A549 (cell line): Measurements from ENCODE around the gene ACP4. TPM values are rescaled to one million over a fixed set of nuclear protein-coding genes. Genes with fewer than 3 reads are reported as not detected.

Experiments used
- ATAC-seq, 2 experiments: fragments of 200-7000 bp in 1 of 2; fragments of >200 bp in 1 of 2; cut with Nextera tagmentation in 1 of 2; cut with Tn5 transposase in 1 of 2; 3 replicates each; pipeline versions ENCODE4 v1.8.0 to v1.9.1; 2018 to 2020; ENCODE audit warnings: mild to moderate bottlenecking in 1 of 2, moderate library complexity in 1 of 2
- CTCF ChIA-PET: fragments of 300-600 bp; sonication (Branson Sonifier 250); formaldehyde crosslinking; extraction: SDS; loops from one replicate; lab custom pipeline; 2021; ENCODE audit warnings: antibody characterized with exemption, inconsistent platforms; lab: Yijun Ruan, JAX
- POLR2A ChIA-PET: fragments of 350-600 bp; formaldehyde crosslinking; extraction: SDS; loops from one replicate; lab custom pipeline; 2021; ENCODE audit warnings: antibody characterized with exemption, inconsistent platforms; lab: Yijun Ruan, JAX
- DNase-seq, 2 experiments: peaks; one replicate each; pipeline versions ENCODE4 v3.0.0 to v3.0.0-alpha.2; 2011 to 2016; ENCODE audit warnings: low read depth in 1 of 2, low spot score in 1 of 2
- FAIRE-seq: peaks from 2 replicates; lab custom pipeline; 2011; peaks lifted over from hg19 to GRCh38; lab: Jason Lieb, UNC
- H3K27ac ChIP-seq, 2 experiments: fragments of >200 bp; sonication (Bioruptor Twin); formaldehyde crosslinking; 3 replicates each; pipeline ENCODE4 v1.5.1; 2016 to 2017
- H3K4me1 ChIP-seq: fragments of >200 bp; sonication (Bioruptor Twin); formaldehyde crosslinking; 3 replicates; pipeline ENCODE4 v1.6.1; 2016
- H3K4me2 ChIP-seq: fragments of >200 bp; sonication (Bioruptor Twin); formaldehyde crosslinking; 3 replicates; pipeline ENCODE4 v1.6.1; 2016
- H3K4me3 ChIP-seq: fragments of >200 bp; sonication (Bioruptor Twin); formaldehyde crosslinking; 3 replicates; pipeline ENCODE4 v1.5.1; 2016
- H3K9me3 ChIP-seq: fragments of >200 bp; sonication (Bioruptor Twin); formaldehyde crosslinking; 3 replicates; pipeline ENCODE4 v1.6.1; 2016
- CBX2 ChIP-seq: fragments of 200-600 bp; sonication (generic); IDR thresholded peaks from 2 replicates; pipeline ENCODE4 v1.6.1; 2016; ENCODE audit warnings: low read depth, mild to moderate bottlenecking, borderline replicate concordance
- CBX8 ChIP-seq: fragments of 200-600 bp; sonication (generic); IDR thresholded peaks from 2 replicates; pipeline ENCODE4 v1.6.1; 2016
- CEBPB ChIP-seq, 2 experiments: fragments of >200 bp in 1 of 2; sonication (Bioruptor Twin) in 1 of 2; formaldehyde crosslinking in 1 of 2; IDR thresholded peaks; 2 replicates each; pipeline ENCODE4 v1.6.1; 2012 to 2016
- CHD4 ChIP-seq: fragments of 200-600 bp; sonication (generic); IDR thresholded peaks from 2 replicates; pipeline ENCODE4 v1.6.1; 2016; ENCODE audit warnings: antibody characterized with exemption, mild to moderate bottlenecking, borderline replicate concordance
- E2F6 ChIP-seq: IDR thresholded peaks from 2 replicates; pipeline ENCODE4 v1.6.1; 2012; ENCODE audit warnings: low read depth, borderline replicate concordance
- EHF ChIP-seq: fragments of 250-450 bp; sonication (Bioruptor Pico); IDR thresholded peaks from 2 replicates; pipeline ENCODE4 v1.5.0; 2020; ENCODE audit warnings: mild to moderate bottlenecking
- FOSB ChIP-seq: fragments of 250-450 bp; sonication (Bioruptor Pico); IDR thresholded peaks from 2 replicates; pipeline ENCODE4 v1.5.0; 2020; ENCODE audit warnings: mild to moderate bottlenecking, moderate library complexity
- HEYL ChIP-seq: fragments of 250-450 bp; sonication (Bioruptor Pico); IDR thresholded peaks from 2 replicates; pipeline ENCODE4 v1.8.0; 2021; ENCODE audit warnings: mild to moderate bottlenecking, moderate library complexity
- HOXA7 ChIP-seq: fragments of 250-450 bp; sonication (Bioruptor Pico); IDR thresholded peaks from 2 replicates; pipeline ENCODE4 v1.5.0; 2020; ENCODE audit warnings: mild to moderate bottlenecking, moderate library complexity
- JUNB ChIP-seq: fragments of >200 bp; sonication (Bioruptor Twin); formaldehyde crosslinking; IDR thresholded peaks from 2 replicates; pipeline ENCODE4 v1.6.1; 2016
- KDM1A ChIP-seq: fragments of 200-600 bp; sonication (generic); IDR thresholded peaks from 2 replicates; pipeline ENCODE4 v1.6.1; 2016; ENCODE audit warnings: low read depth, mild to moderate bottlenecking
- KDM5A ChIP-seq: fragments of 200-600 bp; sonication (generic); IDR thresholded peaks from 2 replicates; pipeline ENCODE4 v1.6.1; 2016; ENCODE audit warnings: antibody characterized with exemption, mild to moderate bottlenecking
- MAZ ChIP-seq: fragments of 150-350 bp; IDR thresholded peaks from 2 replicates; pipeline ENCODE4 v1.6.1; 2014; ENCODE audit warnings: antibody characterized with exemption, low read depth, low read length, borderline replicate concordance
- NR3C1 ChIP-seq: fragments of >200 bp; sonication (Bioruptor Twin); formaldehyde crosslinking; IDR thresholded peaks from 3 replicates; pipeline ENCODE4 v1.6.1; 2017
- POLR2A ChIP-seq: IDR thresholded peaks from 2 replicates; pipeline ENCODE4 v1.6.1; 2012; ENCODE audit warnings: mild to moderate bottlenecking, low read length
- POLR2AphosphoS2 ChIP-seq: conservative IDR thresholded peaks from 2 replicates; pipeline ENCODE4 v1.6.1; 2012; ENCODE audit warnings: low read length, improper control_type of control experiment, inconsistent platforms
- RCOR1 ChIP-seq: fragments of 150-350 bp; IDR thresholded peaks from 2 replicates; pipeline ENCODE4 v1.6.1; 2014; ENCODE audit warnings: antibody characterized with exemption, low read length, low read depth
- REST ChIP-seq: fragments of 200-600 bp; sonication (generic); IDR thresholded peaks from 2 replicates; pipeline ENCODE4 v1.6.1; 2016; ENCODE audit warnings: antibody characterized with exemption, mild to moderate bottlenecking, moderate library complexity
- RNF2 ChIP-seq: fragments of 200-600 bp; sonication (generic); IDR thresholded peaks from 2 replicates; pipeline ENCODE4 v1.6.1; 2016; ENCODE audit warnings: low read depth, mild to moderate bottlenecking, antibody characterized with exemption, moderate library complexity, borderline replicate concordance
- SMC3 ChIP-seq: fragments of >200 bp; sonication (Bioruptor Twin); formaldehyde crosslinking; IDR thresholded peaks from 3 replicates; pipeline ENCODE4 v1.6.1; 2018; ENCODE audit warnings: inconsistent platforms
- TP53 ChIP-seq: fragments of 250-450 bp; sonication (Bioruptor Pico); IDR thresholded peaks from 2 replicates; pipeline ENCODE4 v1.5.0; 2021; ENCODE audit warnings: mild to moderate bottlenecking, moderate library complexity
- ZNF302 ChIP-seq: fragments of 250-450 bp; sonication (Bioruptor Pico); IDR thresholded peaks from 2 replicates; pipeline ENCODE4 v1.9.0; 2021; ENCODE audit warnings: inconsistent platforms, mild to moderate bottlenecking, moderate library complexity
- WGBS: methylation state at CpG from one replicate; pipeline ENCODE4 v1.1.6; 2017; ENCODE audit errors: missing lambda C conversion rate; 5-methylcytosine and 5-hydroxymethylcytosine counted together
- polyA plus RNA-seq, 4 experiments: library from polyadenylated mRNA; depleted of rRNA in 3 of 4; stranded (reverse); fragments of >200 nt; fragmentation: RNase III in 1 of 4; extraction: RNeasy Plus Mini Kit Qiagen cat#74134 plus additional on column Dnase treatment in 1 of 4; gene quantifications; 2 replicates in 3 of 4; 3 replicates in 1 of 4; pipeline ENCODE4 v1.2.3, GENCODE V29; 2011 to 2017

ACP4 gene
- polyA plus RNA-seq, 2 of the 4 experiments (the other 2 are of a cell fraction) = not detected

GRCh38 chr19:50819636-50820035 lies 29.4 kb downstream of the ACP4 start:
- FAIRE-seq = no peak
- Histone ChIP-seq H3K9me3 (no peaks in the 10 kb centered on the region; the same call in 2 of the 3 replicates), H3K4me2 (no peak overlapping the region)
- TF ChIP-seq EHF (CRISPR knock-in tag) = no peak
- TF ChIP-seq ZNF302 = no peak
- TF ChIP-seq FOSB (CRISPR knock-in tag) = no peak
- no peak for TF ChIP-seq POLR2A
- TF ChIP-seq TP53 (CRISPR knock-in tag) = no peak
- TF ChIP-seq, all 56 proteins: peak for 0
- 35% methylated on average over 8 of the region's 8 CpGs for WGBS
- ChIA-PET POLR2A (no interaction called here), CTCF (interaction anchor here (1.1 to 2.8 kb wide), 2 partner anchors 36 to 103 kb away, joined by 4 to 11 read pairs; no protein-coding TSS in a partner anchor)
- DNase-seq (no peak), ATAC-seq (no peak)
- no peak overlapping the region for H3K4me3 ChIP-seq
- peaks cover 13% of the 10 kb centered on the region; the same call in 1 of the 3 replicates for H3K4me1 ChIP-seq
- H3K27ac ChIP-seq = no peak overlapping the region

- ATAC-seq = no peak
- H3K4me2 ChIP-seq = no peak overlapping the region
- TF ChIP-seq KDM1A = no peak
- no peak for TF ChIP-seq MAZ
- TF ChIP-seq CHD4 = no peak
- TF ChIP-seq NR3C1 = no peak
- TF ChIP-seq JUNB = no peak
- no peak for TF ChIP-seq HOXA7 (CRISPR knock-in tag)
- no peak for TF ChIP-seq E2F6
- TF ChIP-seq FOSB (CRISPR knock-in tag) = no peak
- TF ChIP-seq REST = no peak
- no peak for TF ChIP-seq CEBPB (IDR thresholded peaks at IDR 0.05)
- no peak for TF ChIP-seq CBX8
- no peak for TF ChIP-seq SMC3
- no peak for TF ChIP-seq POLR2AphosphoS2
- no peak for TF ChIP-seq RNF2
- TF ChIP-seq, all 56 proteins: peak for 0
- ChIA-PET POLR2A (interaction anchor here (0.8 kb wide), 1 partner anchor 16 kb away, joined by 5 read pairs; no protein-coding TSS in a partner anchor), CTCF (interaction anchor here (1.1 to 2.8 kb wide), 2 partner anchors 36 to 102 kb away, joined by 4 to 11 read pairs; no protein-coding TSS in a partner anchor)
- 26% methylated on average over 14 of the region's 15 CpGs for WGBS
- Histone ChIP-seq H3K27ac (no peak overlapping the region), H3K4me3 (no peak overlapping the region), H3K9me3 (no peaks in the 10 kb centered on the region; the same call in 2 of the 3 replicates), H3K4me1 (peaks cover 13% of the 10 kb centered on the region; the same call in 1 of the 3 replicates)
- FAIRE-seq (no peak), DNase-seq (no peak)
These were observed 29.9 kb downstream of the ACP4 start for GRCh38 chr19:50820086-50820485.

GRCh38 chr19:50820549-50821247 lies 30.5 kb downstream of the ACP4 start:
- ATAC-seq = no peak
- 41% methylated on average over 21 of the region's 21 CpGs for WGBS
- no peak for DNase-seq
- POLR2A ChIA-PET = interaction anchor here (0.8 kb wide), 1 partner anchor 17 kb away, joined by 5 read pairs; no protein-coding TSS in a partner anchor
- Histone ChIP-seq H3K4me1 (peaks cover 13% of the 10 kb centered on the region; the same call in 1 of the 3 replicates), H3K4me2 (peak overlapping the region; percentile 49), H3K27ac (no peak overlapping the region), H3K9me3 (no peaks in the 10 kb centered on the region; the same call in 2 of the 3 replicates), H3K4me3 (no peak overlapping the region)
- FAIRE-seq = no peak
- CTCF ChIA-PET = interaction anchor here (1.1 to 2.8 kb wide), 2 partner anchors 37 to 102 kb away, joined by 4 to 11 read pairs; no protein-coding TSS in a partner anchor
- no peak for TF ChIP-seq RCOR1
- no peak for TF ChIP-seq KDM5A
- no peak for TF ChIP-seq HEYL (CRISPR knock-in tag)
- no peak for TF ChIP-seq MAZ
- no peak for TF ChIP-seq CBX2
- no peak for TF ChIP-seq CHD4
